NB4 (cell line): ENCODE measurements around the gene FLACC1.

Experiments used
- MYC ChIP-seq: IDR thresholded peaks from 2 replicates; pipeline ENCODE4 v1.6.1; 2011; ENCODE audit warnings: low read depth, low read length
- POLR2A ChIP-seq: IDR thresholded peaks from 2 replicates; pipeline ENCODE4 v1.6.1; 2011; ENCODE audit warnings: mild to moderate bottlenecking; ENCODE audit not compliant: insufficient read length; ENCODE audit errors: extremely low read depth
- TF ChIP-seq, protein P1 (sequence below): IDR thresholded peaks from one replicate; pipeline ENCODE4 v1.5.1; 2012; ENCODE audit warnings: low read depth, low read length
- TF ChIP-seq, protein P2 (sequence below): IDR thresholded peaks from 2 replicates; pipeline ENCODE4 v1.6.1; 2011; ENCODE audit warnings: low read depth, low read length

- TF ChIP-seq, protein P1, sequence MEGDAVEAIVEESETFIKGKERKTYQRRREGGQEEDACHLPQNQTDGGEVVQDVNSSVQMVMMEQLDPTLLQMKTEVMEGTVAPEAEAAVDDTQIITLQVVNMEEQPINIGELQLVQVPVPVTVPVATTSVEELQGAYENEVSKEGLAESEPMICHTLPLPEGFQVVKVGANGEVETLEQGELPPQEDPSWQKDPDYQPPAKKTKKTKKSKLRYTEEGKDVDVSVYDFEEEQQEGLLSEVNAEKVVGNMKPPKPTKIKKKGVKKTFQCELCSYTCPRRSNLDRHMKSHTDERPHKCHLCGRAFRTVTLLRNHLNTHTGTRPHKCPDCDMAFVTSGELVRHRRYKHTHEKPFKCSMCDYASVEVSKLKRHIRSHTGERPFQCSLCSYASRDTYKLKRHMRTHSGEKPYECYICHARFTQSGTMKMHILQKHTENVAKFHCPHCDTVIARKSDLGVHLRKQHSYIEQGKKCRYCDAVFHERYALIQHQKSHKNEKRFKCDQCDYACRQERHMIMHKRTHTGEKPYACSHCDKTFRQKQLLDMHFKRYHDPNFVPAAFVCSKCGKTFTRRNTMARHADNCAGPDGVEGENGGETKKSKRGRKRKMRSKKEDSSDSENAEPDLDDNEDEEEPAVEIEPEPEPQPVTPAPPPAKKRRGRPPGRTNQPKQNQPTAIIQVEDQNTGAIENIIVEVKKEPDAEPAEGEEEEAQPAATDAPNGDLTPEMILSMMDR: no peak
- no peak for TF ChIP-seq POLR2A
- TF ChIP-seq, protein P2, sequence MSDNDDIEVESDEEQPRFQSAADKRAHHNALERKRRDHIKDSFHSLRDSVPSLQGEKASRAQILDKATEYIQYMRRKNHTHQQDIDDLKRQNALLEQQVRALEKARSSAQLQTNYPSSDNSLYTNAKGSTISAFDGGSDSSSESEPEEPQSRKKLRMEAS: no peak
- TF ChIP-seq MYC: no peak
Measured at GRCh38 chr2:201369775-201370174, 12.6 kb upstream of the FLACC1 start.
